Activated naive CD4-positive, alpha-beta T cell treated with anti-CD3 and anti-CD28 coated beads for 36 hours (primary cell): ENCODE results near the gene ICAM4. TPM values are rescaled to one million over a fixed set of nuclear protein-coding genes. Genes with fewer than 3 reads are reported as not detected.

Experiments used
- CTCF ChIA-PET: fragments of 350-600 bp; sonication (Branson Sonifier 250); formaldehyde crosslinking; loops from one replicate; lab custom pipeline; 2021; ENCODE audit warnings: antibody characterized with exemption; lab: Charles Lee
- DNase-seq: peaks from one replicate; pipeline ENCODE4 v3.0.0-alpha.2; 2020
- H3K27ac Mint-ChIP-seq: one replicate; pipeline ENCODE4 v1.8.0; 2021; ENCODE audit warnings: mild to moderate bottlenecking, mixed read lengths
- H3K27me3 Mint-ChIP-seq: one replicate; pipeline ENCODE4 v1.8.0; 2021; ENCODE audit warnings: low read depth, mixed read lengths
- H3K36me3 Mint-ChIP-seq: one replicate; pipeline ENCODE4 v1.8.0; 2021; ENCODE audit warnings: low read depth, mixed read lengths
- H3K4me1 Mint-ChIP-seq: one replicate; pipeline ENCODE4 v1.8.0; 2021; ENCODE audit warnings: low read depth, mixed read lengths
- H3K4me3 Mint-ChIP-seq: one replicate; pipeline ENCODE4 v1.8.0; 2021; ENCODE audit warnings: mild to moderate bottlenecking, moderate library complexity, mixed read lengths
- H3K9me3 Mint-ChIP-seq: one replicate; pipeline ENCODE4 v1.8.0; 2021; ENCODE audit warnings: mixed read lengths
- intact Hi-C: fragments of 100-400 bp; cut with micrococcal nuclease; formaldehyde crosslinking; loops from one replicate; pipeline ENCODE4 v1.15.1; 2023
- total RNA-seq, 2 experiments: library from RNA; stranded (reverse); gene quantifications; one replicate each; pipeline ENCODE4 v1.2.3, GENCODE V29; 2021

ICAM4 gene
- total RNA-seq, 2 experiments from 2014 or later: not detected

GRCh38 chr19:10317045-10317856, 30.5 kb downstream of the ICAM4 start:
- Mint-ChIP-seq H3K9me3 (no peaks in the 10 kb centered on the region), H3K4me1 (peaks cover 18% of the 10 kb centered on the region), H3K4me3 (no peak overlapping the region), H3K27me3 (no peaks in the 10 kb centered on the region), H3K27ac (no peak overlapping the region), H3K36me3 (peaks cover 23% of the 10 kb centered on the region)
- intact Hi-C loops: loop anchor here (2.0 kb wide), 2 partner anchors 16 to 46 kb away; partner anchors contain the start of genes ICAM1 and RAVER1
- no peak for DNase-seq
- CTCF ChIA-PET: interaction anchor here (1.2 kb wide), 1 partner anchor 58 kb away, joined by 3 read pairs; no protein-coding TSS in a partner anchor

DNA sequence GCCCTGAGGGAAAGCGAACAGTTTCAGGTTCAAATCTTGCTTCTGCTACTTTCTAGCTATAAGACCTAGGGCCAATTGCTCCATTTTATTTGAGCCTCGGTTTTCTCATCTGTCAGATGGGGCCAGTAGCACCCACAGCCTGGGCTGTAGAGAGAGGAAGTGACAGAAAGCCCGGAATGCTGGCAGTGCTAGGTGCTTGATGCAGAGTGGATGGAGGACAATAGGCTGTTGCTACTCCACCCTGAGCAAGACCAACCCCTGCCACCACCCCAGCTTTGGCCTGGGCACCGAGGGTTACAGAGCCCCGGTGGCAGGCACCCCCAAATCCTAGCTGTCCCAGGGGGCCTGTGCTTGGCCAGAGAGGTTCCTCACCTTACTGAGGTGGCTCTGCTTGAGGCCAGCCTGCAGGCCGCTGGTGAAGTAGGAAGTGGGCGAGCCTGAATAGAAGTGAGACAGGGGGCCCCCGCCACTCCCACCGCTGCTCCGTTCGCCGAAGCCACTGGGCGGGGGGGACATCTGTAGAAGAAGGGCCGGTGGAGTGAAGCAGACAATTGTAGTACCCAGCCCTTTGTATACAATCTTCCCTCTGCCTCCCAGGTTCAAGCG, 31.2 kb downstream of the ICAM4 start:
- H3K27me3 Mint-ChIP-seq: no peaks in the 10 kb centered on the region
- CTCF ChIA-PET: interaction anchor here (0.6 kb wide), 1 partner anchor 59 kb away, joined by 3 read pairs; no protein-coding TSS in a partner anchor
- no peak overlapping the region for H3K27ac Mint-ChIP-seq
- H3K36me3 Mint-ChIP-seq: peaks cover 23% of the 10 kb centered on the region
- intact Hi-C loops: loop anchor here (2.0 kb wide), 2 partner anchors 15 to 47 kb away; partner anchors contain the start of genes ICAM1 and RAVER1
- peaks cover 18% of the 10 kb centered on the region for H3K4me1 Mint-ChIP-seq
- DNase-seq: no peak
- no peak overlapping the region for H3K4me3 Mint-ChIP-seq
- H3K9me3 Mint-ChIP-seq: no peaks in the 10 kb centered on the region

- no peak overlapping the region for H3K4me3 Mint-ChIP-seq
- no peak for DNase-seq
- no peaks in the 10 kb centered on the region for H3K9me3 Mint-ChIP-seq
- H3K36me3 Mint-ChIP-seq: peaks cover 20% of the 10 kb centered on the region
- H3K4me1 Mint-ChIP-seq: peaks cover 18% of the 10 kb centered on the region
- CTCF ChIA-PET: interaction anchor here (0.6 to 0.8 kb wide), 2 partner anchors 17 to 39 kb away, joined by 3 to 4 read pairs; no protein-coding TSS in a partner anchor
- intact Hi-C loops: no loop called here
- H3K27ac Mint-ChIP-seq: no peak overlapping the region
- H3K27me3 Mint-ChIP-seq: no peaks in the 10 kb centered on the region
These were observed 32.3 kb downstream of the ICAM4 start for GRCh38 chr19:10318807-10319682.

GRCh38 chr19:10320602-10321416, 34.1 kb downstream of the ICAM4 start:
- H3K4me1 Mint-ChIP-seq: peaks cover 6% of the 10 kb centered on the region
- CTCF ChIA-PET: interaction anchor here (0.5 to 0.6 kb wide), 2 partner anchors 46 to 120 kb away, joined by 3 read pairs; no protein-coding TSS in a partner anchor
- intact Hi-C loops: no loop called here
- H3K27ac Mint-ChIP-seq: no peak overlapping the region
- H3K4me3 Mint-ChIP-seq: no peak overlapping the region
- no peak for DNase-seq
- H3K36me3 Mint-ChIP-seq: peaks cover 20% of the 10 kb centered on the region
- H3K27me3 Mint-ChIP-seq: no peaks in the 10 kb centered on the region
- no peaks in the 10 kb centered on the region for H3K9me3 Mint-ChIP-seq

DNA sequence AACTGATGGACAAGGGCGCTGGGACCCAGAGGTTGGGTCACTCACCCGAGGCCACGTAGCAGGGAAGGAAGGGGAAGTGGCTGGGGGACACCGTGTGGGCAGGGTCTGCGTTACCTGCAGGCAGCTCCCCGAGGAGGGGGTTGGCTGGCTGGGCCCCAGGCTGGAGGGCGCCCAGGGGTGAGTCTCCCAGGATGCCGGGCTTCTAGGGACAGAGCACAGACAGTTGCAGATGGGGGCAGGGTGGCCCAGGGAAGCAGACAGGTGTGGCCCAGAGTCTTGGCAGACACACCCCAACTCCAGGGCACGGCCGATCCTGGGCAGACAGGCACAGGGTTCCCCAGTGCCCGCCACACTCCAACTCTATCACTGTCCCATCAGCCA, 34.7 kb downstream of the ICAM4 start:
- intact Hi-C loops: no loop called here
- Mint-ChIP-seq H3K36me3 (peaks cover 15% of the 10 kb centered on the region), H3K27me3 (no peaks in the 10 kb centered on the region), H3K4me3 (no peak overlapping the region), H3K9me3 (no peaks in the 10 kb centered on the region), H3K27ac (no peak overlapping the region), H3K4me1 (no peaks in the 10 kb centered on the region)
- CTCF ChIA-PET: no interaction called here
- DNase-seq: no peak

GRCh38 chr19:10321874-10322835, 35.4 kb downstream of the ICAM4 start:
- Mint-ChIP-seq H3K27ac (peak overlapping the region; percentile 0), H3K36me3 (peaks cover 15% of the 10 kb centered on the region), H3K4me3 (no peak overlapping the region), H3K9me3 (no peaks in the 10 kb centered on the region), H3K27me3 (no peaks in the 10 kb centered on the region), H3K4me1 (no peaks in the 10 kb centered on the region)
- intact Hi-C loops: no loop called here
- CTCF ChIA-PET: no interaction called here
- no peak for DNase-seq

- DNase-seq: no peak
- H3K27ac Mint-ChIP-seq: no peak overlapping the region
- no peaks in the 10 kb centered on the region for H3K27me3 Mint-ChIP-seq
- no peak overlapping the region for H3K4me3 Mint-ChIP-seq
- no peaks in the 10 kb centered on the region for H3K4me1 Mint-ChIP-seq
- CTCF ChIA-PET: interaction anchor here (0.6 to 1.5 kb wide), 3 partner anchors 37 to 76 kb away, joined by 3 to 4 read pairs (median 3); no protein-coding TSS in a partner anchor
- intact Hi-C loops: no loop called here
- no peaks in the 10 kb centered on the region for H3K9me3 Mint-ChIP-seq
- peaks cover 20% of the 10 kb centered on the region for H3K36me3 Mint-ChIP-seq
These were observed 39.0 kb downstream of the ICAM4 start for GRCh38 chr19:10325732-10326131.

DNA sequence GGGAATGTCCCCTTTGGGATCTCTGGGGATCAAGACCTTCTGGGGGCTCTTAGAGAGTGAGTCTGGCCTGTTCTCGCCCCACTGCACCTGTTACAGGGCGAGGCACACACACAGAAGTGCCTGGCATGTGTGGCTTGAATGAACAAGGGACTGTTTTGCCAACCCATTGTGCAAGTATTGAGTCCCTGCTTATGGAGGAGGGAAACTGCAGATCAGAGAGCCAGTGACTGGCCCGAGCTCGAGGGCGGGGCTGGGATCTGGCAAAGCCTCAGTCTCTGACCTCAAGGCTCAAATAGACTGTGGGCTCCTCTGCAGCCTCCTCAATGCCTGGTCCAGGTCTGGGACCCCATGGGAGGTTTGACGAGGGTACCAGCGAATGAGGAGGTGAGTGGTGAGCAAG, 41.0 kb downstream of the ICAM4 start:
- Mint-ChIP-seq H3K9me3 (no peaks in the 10 kb centered on the region), H3K4me1 (peaks cover 13% of the 10 kb centered on the region), H3K36me3 (peaks cover 20% of the 10 kb centered on the region), H3K27me3 (no peaks in the 10 kb centered on the region), H3K4me3 (no peak overlapping the region), H3K27ac (no peak overlapping the region)
- DNase-seq: no peak
- intact Hi-C loops: no loop called here
- CTCF ChIA-PET: interaction anchor here (0.6 kb wide), 1 partner anchor 17 kb away, joined by 4 read pairs; no protein-coding TSS in a partner anchor

GRCh38 chr19:10328558-10329429, 42.0 kb downstream of the ICAM4 start:
- Mint-ChIP-seq H3K27me3 (no peaks in the 10 kb centered on the region), H3K9me3 (no peaks in the 10 kb centered on the region), H3K36me3 (peaks cover 28% of the 10 kb centered on the region), H3K4me1 (peaks cover 19% of the 10 kb centered on the region), H3K4me3 (no peak overlapping the region), H3K27ac (no peak overlapping the region)
- DNase-seq: no peak
- intact Hi-C loops: no loop called here
- CTCF ChIA-PET: interaction anchor here (0.6 kb wide), 1 partner anchor 16 kb away, joined by 4 read pairs; no protein-coding TSS in a partner anchor

- no peaks in the 10 kb centered on the region for H3K27me3 Mint-ChIP-seq
- no peaks in the 10 kb centered on the region for H3K9me3 Mint-ChIP-seq
- peaks cover 23% of the 10 kb centered on the region for H3K4me1 Mint-ChIP-seq
- H3K4me3 Mint-ChIP-seq: no peak overlapping the region
- H3K36me3 Mint-ChIP-seq: peaks cover 31% of the 10 kb centered on the region
- DNase-seq: no peak
- H3K27ac Mint-ChIP-seq: no peak overlapping the region
- intact Hi-C loops: no loop called here
- CTCF ChIA-PET: no interaction called here
These were observed 42.8 kb downstream of the ICAM4 start for GRCh38 chr19:10329555-10329954.
